ENCODE data around the gene HMCES.

DNA sequence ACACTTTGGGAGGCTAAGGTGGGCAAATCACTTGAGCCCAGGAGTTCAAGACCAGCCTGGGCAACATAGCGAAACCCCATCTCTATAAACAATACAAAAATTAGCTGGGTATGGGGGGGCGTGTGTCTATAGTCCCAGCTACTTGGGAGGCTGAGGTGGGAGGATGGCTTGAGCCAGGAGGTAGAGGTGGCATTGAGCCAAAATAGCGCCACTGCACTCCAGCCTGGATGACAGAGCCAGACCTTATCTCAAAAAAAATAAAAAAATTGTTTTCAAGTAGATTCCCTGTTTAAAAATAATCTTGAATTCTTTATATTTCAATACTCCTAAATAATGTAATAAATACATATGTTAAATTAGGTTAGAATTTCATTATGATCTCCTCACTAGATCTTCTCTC, 9.8 kb downstream of the HMCES start:
- TF ChIP-seq SMC3 (IDR thresholded peaks at IDR 0.05; ENCODE audit: low read depth, low read length) (no peak), POLR2AphosphoS5 (IDR thresholded peaks at IDR 0.05; ENCODE audit: low read depth, low read length) (no peak), GATA2 (CRISPR knock-in tag; IDR thresholded peaks at IDR 0.05) (no peak), CHD2 (IDR thresholded peaks at IDR 0.05; ENCODE audit: low read length, partially characterized antibody) (no peak), RAD21 (IDR thresholded peaks at IDR 0.05; ENCODE audit: low read length) (no peak)
- TF ChIP-seq, protein P1, sequence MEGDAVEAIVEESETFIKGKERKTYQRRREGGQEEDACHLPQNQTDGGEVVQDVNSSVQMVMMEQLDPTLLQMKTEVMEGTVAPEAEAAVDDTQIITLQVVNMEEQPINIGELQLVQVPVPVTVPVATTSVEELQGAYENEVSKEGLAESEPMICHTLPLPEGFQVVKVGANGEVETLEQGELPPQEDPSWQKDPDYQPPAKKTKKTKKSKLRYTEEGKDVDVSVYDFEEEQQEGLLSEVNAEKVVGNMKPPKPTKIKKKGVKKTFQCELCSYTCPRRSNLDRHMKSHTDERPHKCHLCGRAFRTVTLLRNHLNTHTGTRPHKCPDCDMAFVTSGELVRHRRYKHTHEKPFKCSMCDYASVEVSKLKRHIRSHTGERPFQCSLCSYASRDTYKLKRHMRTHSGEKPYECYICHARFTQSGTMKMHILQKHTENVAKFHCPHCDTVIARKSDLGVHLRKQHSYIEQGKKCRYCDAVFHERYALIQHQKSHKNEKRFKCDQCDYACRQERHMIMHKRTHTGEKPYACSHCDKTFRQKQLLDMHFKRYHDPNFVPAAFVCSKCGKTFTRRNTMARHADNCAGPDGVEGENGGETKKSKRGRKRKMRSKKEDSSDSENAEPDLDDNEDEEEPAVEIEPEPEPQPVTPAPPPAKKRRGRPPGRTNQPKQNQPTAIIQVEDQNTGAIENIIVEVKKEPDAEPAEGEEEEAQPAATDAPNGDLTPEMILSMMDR (IDR thresholded peaks at IDR 0.05), result no peak
